Kasumi-1 (cell line): ENCODE data around the gene KCNJ8.
"Not testable (repeated sequence)": the region's sequence is repeated elsewhere in the genome, so short reads cannot be mapped to it uniquely, and the experiment has no call there.

Experiments used
- DNase-seq, 2 experiments: peaks; one replicate each; lab custom pipeline; 2025; lab: John Stamatoyannopoulos, UW

The KCNJ8 gene

GRCh38 chr12:21774358-21775132, at the start of gene KCNJ8:
Gene KCNJ8 (minus strand): TSS chr12:21774706. CDS start chr12:21773616, 1,090 bp downstream.
- no peak for DNase-seq

GRCh38 chr12:21823581-21823980, 49.1 kb upstream of the KCNJ8 start:
- no peak for DNase-seq

DNA sequence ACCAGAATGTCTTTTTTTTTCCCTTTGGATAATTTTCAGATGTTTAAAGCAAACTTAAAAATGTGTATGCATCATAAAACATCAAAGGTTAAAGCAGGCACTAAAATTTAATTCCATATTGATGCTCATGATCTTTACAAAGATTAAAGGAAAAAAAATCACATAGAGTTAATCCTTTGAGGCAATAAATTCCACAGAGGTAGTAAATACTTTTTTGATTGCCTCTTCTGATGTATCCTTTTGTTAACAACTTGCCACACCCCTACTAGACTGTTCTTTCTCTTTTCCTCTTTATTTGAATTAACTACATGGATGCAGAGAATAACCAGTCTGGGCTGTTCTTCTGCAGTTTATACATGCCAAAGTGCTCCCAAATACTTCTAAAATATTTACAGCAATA, 45.2 kb upstream of the KCNJ8 start:
- no peak for DNase-seq

DNA sequence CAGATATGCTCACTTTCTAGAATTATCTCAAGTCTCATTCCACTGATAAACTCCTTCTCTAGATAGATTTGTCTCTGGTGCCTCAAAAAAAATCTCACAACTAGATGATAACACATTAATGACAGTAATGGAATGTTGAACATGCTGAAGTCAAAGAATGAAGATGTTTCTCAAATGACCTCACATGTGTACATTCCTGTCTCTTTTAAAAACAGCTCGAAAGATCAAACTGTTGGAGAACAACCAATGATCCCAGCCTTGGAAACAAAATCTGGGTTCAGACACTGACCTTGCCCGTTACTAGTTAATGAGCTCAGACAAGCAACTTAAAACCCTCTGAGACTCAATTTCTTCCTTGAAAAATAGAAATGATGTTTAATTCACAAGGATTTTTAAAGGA, 44.7 kb upstream of the KCNJ8 start:
- no peak for DNase-seq

DNA sequence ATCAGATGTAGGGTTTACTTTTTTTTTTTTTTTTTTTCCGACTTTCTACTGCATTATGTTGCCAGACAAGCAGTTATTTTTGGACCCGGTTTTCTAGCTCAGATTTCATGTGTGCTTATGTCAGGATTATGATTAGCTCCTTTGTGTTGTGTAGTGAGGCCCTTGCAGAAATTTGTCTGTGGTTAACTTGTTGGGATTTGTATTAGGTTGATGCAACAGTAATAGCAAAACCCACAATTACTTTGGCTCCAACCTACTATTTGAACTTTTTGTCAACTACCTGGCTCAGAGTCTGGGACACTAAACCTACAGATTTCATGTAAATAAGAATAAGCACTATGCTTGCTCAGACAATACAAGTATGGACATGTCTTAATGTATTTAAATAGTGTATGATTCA, 44.1 kb upstream of the KCNJ8 start:
- DNase-seq: no peak

- no peak for DNase-seq
Measured at GRCh38 chr12:21815306-21816062, 41.0 kb upstream of the KCNJ8 start.

GRCh38 chr12:21814814-21815213, 40.3 kb upstream of the KCNJ8 start:
- no peak for DNase-seq

DNA sequence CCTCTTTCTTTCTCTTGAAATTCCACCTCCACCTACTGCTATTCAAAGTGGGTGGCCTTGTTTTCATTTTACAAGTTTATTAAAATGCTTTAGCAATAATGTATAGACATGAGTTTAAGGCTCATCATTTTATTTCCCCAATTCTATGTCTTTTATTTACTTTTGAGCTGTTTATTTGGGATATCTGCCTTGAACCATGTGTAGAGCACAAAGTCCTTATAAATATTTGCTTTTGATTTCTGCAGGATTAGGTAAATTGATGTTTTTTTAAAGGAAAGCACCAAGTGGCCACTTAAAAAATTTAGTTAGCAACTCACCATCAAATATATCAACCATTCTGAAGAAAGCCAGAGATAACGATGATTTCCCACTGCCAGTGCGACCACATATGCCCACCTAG, 39.8 kb upstream of the KCNJ8 start:
- DNase-seq: no peak

DNA sequence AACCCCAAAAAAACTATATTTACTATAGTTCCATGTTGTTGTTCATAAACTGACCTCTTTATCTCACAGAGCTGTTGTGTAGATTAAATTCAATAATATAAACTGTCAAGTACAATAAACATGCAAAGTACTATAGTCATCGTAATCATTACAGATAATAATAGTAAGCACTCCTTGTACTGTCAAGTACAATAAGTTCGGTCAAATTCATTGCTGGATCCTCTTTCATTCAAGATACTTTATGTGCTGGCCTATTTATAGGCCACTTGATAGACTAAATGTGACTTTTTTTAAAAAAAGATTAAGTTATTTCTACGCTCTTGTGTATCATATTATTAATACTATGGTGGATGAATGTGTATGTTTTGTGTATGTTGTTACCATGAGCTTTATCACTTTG, 39.2 kb upstream of the KCNJ8 start:
- no peak for DNase-seq

- DNase-seq: no peak
Measured at GRCh38 chr12:21813125-21813524, 38.6 kb upstream of the KCNJ8 start.

DNA sequence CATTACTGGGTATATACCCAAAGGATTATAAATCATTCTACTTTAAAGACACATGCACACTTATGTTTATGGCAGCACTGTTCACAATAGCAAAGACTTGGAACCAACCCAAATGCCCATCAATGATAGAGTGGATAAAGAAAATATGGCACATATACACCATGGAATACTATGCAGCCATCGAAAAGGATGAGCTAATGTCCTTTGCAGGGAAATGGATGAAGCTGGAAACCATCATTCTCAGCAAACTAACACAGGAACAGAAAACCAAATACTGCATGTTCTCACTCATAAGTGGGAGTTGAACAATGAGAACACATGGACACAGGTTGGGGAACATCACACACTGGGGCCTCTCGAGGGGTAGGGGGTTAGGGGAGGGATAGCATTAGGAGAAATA, 37.8 kb upstream of the KCNJ8 start:
- not testable (repeated sequence) for DNase-seq

DNA sequence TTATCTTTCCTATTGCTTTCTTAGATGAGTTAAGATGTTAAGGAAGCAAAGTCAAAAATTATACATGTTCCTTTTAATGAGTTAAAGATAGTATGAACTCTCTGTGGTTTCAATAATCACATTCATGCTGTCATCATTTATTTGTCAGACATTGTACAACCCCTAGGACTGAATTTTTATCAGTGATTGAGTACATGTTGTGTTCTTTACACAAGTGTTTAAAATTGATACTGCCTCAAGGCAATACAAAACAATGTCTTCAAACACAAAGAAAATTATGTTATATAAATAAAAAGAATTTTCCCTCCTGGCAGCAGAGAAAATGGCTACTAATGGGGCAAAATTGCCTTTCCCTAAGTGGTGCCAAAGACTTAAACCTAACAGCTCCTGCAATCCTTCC, 34.6 kb upstream of the KCNJ8 start:
- DNase-seq: no peak

DNA sequence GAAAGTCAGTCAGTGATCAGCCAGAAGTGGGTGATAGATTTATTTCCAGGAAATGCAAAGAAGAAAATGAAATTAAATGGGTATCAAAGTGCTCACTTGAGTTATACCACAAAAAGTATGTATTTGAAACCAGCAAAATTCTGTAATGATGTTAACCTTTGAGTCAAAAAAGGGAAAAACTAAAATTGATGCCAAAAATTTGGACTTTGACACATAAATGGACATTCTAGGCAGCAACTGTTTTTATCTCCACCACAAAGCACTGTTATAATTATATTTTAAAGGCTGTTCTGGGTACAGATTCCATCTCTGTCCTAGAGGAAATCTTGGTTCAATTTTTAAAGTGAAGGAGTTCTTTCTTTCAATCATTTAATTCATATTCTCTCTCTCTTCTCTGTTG, 31.7 kb upstream of the KCNJ8 start:
- DNase-seq: no peak

- DNase-seq: no peak
Measured at GRCh38 chr12:21801522-21802288, 27.2 kb upstream of the KCNJ8 start.

DNA sequence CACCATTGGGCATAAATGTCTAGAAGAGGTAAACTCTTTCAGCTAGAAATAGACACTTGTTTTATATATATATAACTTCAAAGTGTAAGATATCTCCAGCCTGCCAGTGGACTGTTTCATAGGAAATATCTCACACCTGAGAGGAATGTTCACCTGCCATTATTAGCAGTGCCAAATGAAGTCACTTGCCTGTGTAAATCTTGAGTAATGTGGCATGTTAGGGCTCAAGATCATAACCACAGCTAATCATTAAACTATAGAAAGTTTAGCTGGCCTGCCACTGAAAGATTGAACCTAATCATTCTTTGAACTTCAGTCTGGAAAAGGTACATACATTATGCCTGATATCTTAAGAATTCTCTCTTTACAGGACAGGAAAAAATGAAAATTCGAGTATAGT, 25.5 kb upstream of the KCNJ8 start:
- DNase-seq: no peak

DNA sequence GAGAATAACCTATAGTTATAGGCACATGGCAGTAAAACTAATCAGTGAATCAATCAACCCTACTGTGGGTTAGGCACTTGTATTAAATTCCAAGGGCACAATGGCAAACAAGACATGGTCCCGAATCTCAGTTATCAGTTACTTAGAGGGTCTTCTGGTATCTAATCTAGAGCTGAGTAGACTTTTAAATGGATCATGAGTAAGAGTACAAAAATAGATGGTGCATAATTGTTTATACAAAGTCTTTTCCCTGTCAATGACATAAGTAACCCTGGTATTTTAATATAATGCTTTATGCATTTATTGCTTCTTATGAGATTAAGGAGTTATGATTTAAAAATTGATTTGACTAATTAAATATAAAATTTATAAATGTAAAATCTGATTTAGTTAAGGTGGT, 23.0 kb upstream of the KCNJ8 start:
- DNase-seq: no peak

GRCh38 chr12:21795648-21796328, 21.3 kb upstream of the KCNJ8 start:
- no peak for DNase-seq

- not testable (repeated sequence) for DNase-seq
Measured at GRCh38 chr12:21794807-21795595, 20.5 kb upstream of the KCNJ8 start.

GRCh38 chr12:21789687-21790086, 15.2 kb upstream of the KCNJ8 start:
- DNase-seq: not testable (repeated sequence)

- no peak for DNase-seq
Measured at GRCh38 chr12:21788089-21788983, 13.8 kb upstream of the KCNJ8 start.
